HG03095 (cell line): Measurements from ENCODE around the gene RABL3.
"Not testable (repeated sequence)": the region's sequence is repeated elsewhere in the genome, so short reads cannot be mapped to it uniquely, and the experiment has no call there.

ENCODE experiments used
- ATAC-seq: cut with Tn5 transposase; IDR thresholded peaks from one replicate; pipeline ENCODE4 v1.9.1; 2021; ENCODE audit warnings: moderate library complexity; ENCODE audit not compliant: unreplicated experiment

RABL3 gene

GRCh38 chr3:120649830-120650233 is 92.5 kb downstream of the RABL3 start:
- no peak for ATAC-seq

- ATAC-seq: no peak
These were observed 94.0 kb downstream of the RABL3 start for GRCh38 chr3:120648290-120648689.

GRCh38 chr3:120646771-120647432 is 95.4 kb downstream of the RABL3 start:
- no peak for ATAC-seq

GRCh38 chr3:120645083-120645845 is 97.1 kb downstream of the RABL3 start:
- no peak for ATAC-seq

GRCh38 chr3:120642368-120642948 is 99.9 kb downstream of the RABL3 start:
- ATAC-seq: no peak

- no peak for ATAC-seq
These were observed 100.5 kb downstream of the RABL3 start for GRCh38 chr3:120641696-120642246.

- ATAC-seq: no peak
These were observed 102.1 kb downstream of the RABL3 start for GRCh38 chr3:120640231-120640630.

- ATAC-seq: not testable (repeated sequence)
These were observed 103.5 kb downstream of the RABL3 start for GRCh38 chr3:120638820-120639219.

- no peak for ATAC-seq
These were observed 104.3 kb downstream of the RABL3 start for GRCh38 chr3:120637851-120638559.

- no peak for ATAC-seq
These were observed 105.4 kb downstream of the RABL3 start for GRCh38 chr3:120636795-120637401.
